CD4-positive, alpha-beta T cell treated with Interleukin-15 for 4 hours (primary cell): ENCODE results near the gene WIPF2.
A peak's percentile ranks its signal among the peaks of the same experiment; 100 is the strongest.

Source experiments
- DNase-seq: peaks from one replicate; pipeline ENCODE4 v3.0.0-alpha.2; 2020; ENCODE audit warnings: low spot score

Gene WIPF2

DNA sequence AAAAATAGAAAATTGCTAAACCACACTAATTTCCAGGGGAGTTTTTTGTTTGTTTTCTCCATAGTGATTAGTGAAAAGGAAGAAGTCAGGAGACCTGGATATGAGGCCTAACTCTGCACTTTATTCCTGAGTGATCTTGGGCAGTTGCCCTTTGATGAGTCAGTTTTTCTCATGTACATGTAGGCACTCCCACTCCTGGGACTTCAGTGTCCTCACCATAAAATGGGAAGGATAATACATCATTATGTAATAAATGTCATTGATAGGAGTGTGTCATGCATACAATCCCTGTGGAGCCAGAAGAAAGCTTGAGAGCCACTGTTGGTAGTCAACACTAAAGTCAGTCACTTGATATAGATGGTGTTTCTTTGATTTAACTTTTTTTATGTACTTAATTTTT is 32.5 kb downstream of the WIPF2 start:
- DNase-seq: no peak

DNA sequence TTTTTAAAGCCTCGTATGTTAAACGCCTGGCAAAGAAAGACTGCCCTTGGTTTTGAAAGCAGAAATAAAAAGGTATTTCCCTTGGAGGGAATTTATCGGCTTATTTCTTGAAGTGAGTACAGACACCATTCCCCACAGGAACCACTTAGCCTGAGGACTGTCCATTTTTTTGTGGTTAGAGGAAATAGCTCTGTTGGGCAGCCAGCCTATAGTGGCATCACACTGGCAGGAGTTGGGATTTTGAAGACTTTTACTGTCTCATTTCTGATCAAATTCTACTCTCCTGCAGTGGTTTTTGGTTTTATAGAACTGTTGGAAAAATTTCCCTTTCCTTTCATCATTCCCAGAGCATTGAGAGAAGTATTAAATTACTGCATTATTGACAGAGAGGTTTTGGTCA is 34.5 kb downstream of the WIPF2 start:
- DNase-seq: no peak

DNA sequence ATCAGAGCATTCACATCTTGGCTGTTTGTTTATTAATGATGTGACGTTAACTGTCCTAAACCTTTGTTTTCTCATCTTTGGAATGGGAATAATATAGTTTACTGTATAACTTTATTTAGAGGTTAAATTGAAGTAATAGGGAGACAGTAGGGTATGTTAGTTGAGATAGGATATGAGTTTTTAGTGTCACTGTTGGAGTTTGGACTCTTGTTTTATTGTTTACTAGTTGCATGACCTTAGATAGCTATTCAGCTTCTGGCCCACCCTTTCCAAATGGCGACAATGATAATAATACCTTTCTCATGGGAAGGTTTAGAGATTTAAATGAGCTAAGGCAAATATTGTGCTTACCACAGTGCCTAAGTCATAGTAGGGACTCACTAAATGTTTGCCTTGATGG is 40.4 kb downstream of the WIPF2 start:
- no peak for DNase-seq

DNA sequence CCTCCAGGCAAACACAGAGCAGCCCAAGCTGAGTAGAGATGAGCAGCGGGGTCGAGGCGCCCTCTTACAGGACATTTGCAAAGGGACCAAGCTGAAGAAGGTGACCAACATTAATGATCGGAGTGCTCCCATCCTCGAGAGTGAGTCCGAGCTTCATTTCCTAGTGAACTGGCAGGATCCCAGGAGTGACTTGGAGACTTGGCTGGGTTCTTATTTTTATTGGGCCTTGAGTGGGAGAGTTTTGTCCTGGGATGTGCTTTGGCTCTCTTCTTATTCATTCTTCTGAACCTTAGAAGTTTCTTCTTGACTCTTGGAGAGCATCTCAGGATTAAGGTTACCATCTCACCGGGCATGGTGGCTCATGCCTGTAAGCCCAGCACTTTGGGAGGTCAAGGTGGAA is 41.4 kb downstream of the WIPF2 start:
- no peak for DNase-seq

DNA sequence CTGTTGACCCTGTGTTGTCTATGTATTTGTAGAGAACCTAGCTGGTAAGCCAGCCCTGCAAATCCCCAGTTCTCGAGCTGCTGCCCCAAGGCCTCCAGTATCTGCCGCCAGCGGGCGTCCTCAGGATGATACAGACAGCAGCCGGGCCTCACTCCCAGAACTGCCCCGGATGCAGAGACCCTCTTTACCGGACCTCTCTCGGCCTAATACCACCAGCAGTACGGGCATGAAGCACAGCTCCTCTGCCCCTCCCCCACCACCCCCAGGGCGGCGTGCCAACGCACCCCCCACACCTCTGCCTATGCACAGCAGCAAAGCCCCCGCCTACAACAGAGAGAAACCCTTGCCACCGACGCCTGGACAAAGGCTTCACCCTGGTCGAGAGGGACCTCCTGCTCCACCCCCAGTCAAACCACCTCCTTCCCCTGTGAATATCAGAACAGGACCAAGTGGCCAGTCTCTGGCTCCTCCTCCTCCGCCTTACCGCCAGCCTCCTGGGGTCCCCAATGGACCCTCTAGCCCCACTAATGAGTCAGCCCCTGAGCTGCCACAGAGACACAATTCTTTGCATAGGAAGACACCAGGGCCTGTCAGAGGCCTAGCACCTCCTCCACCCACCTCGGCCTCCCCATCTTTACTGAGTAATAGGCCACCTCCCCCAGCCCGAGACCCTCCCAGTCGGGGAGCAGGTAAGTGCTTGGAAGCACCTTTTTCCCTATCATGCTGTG is 45.5 kb downstream of the WIPF2 start:
- no peak for DNase-seq

DNA sequence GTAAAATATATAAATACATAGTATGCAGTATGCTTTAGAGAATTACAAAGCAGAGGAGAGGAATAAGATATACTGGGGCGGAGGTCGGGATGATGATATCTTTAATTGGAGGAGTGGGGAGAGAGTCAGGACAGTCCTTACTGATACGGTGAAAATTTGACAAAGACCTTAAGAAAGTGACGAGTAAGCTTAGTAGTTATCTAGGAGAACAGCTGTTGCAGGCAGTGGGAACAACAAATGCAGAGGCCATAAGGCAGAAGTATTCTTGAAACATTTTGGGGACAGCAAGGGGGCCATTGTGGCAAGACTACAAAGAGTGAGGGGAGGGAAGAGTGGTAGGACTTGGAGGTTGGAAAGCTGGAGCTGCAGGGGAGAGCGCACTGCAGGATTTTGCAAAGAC is 46.2 kb downstream of the WIPF2 start:
- DNase-seq: no peak

DNA sequence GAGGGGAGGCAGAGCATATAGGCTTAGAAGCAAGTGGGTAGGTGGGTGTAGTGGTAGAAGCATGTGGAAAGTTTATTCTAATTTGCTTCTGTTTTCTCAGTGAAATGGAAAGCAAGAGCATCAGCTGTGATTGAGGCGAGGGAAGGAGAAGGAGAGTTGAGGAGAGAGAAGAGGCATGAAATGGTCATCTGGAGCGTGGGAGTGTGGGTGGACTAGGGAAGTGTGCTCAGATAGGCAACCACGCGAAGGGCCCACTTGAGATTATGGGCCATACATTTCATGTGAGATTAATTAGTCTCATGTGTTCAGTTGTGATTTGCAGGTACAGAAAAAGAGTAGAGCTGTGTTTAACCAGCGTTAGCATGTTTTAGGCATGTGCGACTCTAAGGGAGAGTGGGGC is 47.8 kb downstream of the WIPF2 start:
- no peak for DNase-seq

DNA sequence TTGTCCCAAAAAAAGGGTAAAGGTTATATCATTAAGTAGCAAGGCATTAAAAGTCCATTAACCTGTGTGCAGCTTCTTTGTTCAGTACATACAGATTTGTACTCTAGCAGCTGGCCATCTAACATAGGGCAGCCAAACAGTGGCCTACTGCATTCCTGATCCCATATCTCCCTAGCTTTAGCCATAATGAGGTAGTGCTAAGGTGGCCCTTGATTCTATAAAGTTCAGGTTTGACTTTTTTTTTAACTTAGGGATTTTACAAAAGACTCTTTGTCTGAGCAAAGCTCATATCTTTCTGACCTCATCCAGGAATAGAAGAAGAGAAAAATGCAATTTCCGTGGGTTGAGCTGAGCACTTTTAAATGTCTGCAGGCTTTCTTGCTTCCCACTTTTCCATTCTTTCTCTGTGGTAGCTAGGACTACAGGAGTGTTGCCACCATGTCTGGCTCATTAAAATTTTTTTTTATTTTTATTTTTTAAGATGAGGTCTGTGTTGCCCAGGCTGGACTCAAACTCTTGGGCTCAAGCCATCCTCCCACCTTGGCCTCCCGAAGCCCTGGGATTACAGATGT is 49.1 kb downstream of the WIPF2 start:
- no peak for DNase-seq

DNA sequence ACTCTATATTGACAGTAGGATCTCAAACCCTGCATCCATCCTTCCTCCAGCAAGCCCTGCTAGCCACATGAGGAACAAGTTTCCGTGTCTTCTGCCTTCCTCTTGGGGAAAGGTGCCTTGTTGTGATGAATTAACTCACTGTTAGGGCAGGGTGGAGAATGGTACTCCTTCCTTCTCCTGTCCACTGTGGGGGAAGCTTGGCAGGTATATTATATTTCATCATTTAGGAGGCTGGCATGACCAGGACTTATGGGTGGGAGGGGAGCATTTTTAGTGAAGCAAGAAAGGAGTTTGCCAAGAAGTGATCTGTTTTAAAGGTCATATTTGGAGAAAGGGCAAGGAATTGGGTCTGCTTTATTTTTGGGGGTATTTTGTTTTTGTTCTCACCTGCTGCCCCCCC is 59.3 kb downstream of the WIPF2 start:
- DNase-seq: no peak

DNA sequence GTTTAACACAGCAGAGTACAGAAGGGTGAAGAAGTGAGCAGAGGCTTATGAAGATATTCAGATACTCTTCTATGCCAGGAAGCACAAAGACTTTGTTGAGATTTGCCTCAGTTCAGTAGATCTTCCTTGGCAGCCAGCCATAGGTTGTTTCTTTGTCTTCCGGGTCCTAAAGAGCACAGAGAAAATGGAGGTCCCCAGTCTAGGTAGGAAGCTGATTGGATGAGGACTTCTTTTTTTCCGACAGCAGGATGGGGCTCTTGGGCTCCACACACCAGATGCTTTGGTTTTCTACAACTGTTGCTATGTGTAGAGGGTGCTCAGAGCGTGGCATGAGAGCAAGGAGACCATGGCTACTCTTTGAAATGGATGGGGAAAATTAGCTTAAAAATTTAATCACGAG is 60.3 kb downstream of the WIPF2 start:
- no peak for DNase-seq

DNA sequence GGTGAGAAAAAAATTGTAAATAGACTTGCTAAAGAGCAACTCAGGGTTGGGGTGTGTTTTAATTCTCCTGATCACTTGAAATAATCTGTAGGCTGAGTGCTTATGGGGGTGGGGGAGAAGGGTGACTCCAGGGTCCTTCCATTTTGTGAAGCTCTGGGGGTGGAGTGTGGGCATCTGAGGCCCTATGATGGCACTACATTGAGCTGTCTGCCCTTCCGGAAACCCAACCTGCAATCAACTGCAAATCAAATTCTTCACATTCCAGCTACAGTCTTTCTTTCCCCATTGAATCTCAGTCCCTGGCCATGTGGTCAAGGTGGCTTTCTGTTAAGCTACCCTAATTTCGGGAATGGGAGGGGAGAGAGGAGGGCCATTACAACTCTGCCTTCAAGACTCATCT is 62.6 kb downstream of the WIPF2 start:
- no peak for DNase-seq

DNA sequence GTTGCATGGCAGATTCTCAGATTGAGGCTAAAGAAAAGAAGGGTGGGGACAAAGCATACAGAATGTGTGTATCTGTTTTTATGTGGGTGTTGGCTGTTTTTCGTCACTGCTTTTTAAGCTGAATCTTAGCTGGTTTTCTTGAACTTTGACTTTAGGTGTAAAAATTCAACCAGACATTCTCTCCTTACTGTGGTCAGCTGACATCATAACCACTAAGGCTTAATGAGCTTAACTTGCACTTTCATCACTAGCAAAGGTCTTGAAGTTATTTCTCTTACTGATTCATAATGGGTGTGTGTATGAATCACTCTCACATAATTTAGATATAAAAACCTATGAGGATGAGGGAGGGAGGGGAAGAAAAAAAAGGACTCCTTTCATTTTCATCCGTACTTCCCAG is 64.6 kb downstream of the WIPF2 start:
- DNase-seq: peak; percentile 76

DNA sequence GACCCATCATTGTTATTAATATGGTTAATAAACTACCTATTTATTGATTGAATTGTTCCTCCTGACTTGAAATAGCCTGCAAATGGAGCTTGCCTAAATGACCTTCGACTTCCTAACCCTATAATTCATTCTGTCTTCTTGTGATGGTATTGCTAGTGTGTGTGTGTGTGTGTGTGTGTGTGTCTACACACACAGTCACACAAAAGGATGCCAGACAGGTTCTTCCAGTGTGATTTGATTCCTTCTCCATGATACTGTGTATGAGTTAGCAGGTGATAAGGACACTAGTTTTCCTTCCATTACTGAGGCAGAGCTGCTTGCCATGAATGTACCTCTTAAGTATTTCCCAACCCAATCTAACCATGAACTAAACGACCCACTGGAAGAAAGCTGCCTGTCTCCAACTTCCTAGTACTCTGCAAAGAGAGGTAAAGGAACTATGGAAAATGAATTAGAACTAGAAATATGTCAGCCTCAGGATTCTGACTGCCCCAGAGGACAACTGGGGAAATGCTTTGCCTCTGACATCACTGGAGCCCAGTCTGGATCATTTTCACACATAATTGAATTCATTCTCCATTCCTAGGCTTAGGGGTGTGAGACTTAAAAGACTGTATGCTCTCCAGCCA is 65.1 kb downstream of the WIPF2 start:
- no peak for DNase-seq

DNA sequence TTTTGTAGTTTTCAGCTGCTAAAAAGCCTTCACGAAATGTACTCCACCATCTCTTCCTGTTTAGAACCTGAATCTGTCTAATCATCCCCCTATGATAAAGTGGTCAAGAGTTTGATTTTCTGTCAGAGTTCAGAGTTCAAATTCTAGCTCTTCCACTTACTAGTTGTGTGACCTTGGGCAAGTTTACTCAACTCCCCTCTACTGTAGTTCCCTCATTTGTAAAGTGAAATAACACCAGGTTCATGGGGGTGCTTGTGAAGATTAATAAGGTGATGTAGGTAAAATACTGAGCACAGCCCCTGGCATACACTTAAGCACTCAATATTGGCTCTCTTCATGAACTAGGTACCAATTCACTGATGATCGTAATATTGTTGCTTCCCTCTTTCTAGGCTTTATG is 67.4 kb downstream of the WIPF2 start:
- no peak for DNase-seq

DNA sequence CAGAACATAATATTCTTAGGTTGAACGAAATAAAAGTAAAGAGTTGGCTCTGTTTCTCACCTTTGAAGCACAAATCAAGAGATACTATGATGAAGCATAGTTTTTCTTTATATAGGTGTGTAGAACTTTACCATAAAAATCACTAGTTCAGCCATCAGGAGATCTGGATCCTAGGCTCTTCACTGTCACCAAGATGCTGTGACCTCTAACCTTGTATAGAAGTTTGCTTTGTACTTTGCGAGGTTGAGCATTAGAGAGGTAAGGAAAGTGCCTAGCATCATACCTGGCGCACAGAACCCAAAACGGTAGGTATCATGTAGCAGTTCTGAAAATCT is 68.0 kb downstream of the WIPF2 start:
- DNase-seq: no peak

DNA sequence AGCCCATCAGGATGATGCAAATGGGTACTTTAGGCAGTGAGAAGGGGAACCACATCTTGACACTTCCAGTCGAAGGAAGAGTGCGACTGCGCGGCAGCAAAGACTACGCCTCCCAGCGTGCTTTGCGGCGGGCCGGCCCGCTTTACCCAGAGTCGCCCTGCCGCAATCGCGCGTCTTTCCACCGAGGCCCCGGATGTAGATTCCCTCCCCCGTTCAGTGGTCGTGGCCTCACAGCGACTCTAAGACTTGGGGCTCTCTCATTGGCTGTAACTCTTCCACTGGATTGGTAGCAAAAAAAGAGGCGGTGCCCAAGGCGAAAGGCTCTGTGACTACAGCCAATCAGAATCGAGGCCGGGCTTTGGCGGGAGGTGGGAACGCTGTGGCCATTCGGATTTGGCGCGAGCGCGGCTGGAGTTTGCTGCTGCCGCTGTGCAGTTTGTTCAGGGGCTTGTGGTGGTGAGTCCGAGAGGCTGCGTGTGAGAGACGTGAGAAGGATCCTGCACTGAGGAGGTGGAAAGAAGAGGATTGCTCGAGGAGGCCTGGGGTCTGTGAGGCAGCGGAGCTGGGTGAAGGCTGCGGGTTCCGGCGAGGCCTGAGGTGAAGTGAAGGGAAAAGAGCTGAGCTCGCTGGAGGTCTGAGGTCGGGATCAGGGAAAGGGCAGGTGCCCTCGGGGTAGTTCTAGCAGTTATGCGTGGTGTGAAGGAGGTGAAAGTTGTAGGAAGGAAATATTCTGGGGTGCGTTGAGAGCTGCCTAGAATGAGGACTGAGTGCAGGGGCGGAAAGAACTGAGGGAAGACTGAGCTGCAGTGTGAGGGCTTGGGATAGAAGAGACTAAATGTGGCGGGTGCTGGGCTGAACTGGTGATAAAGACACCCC is 68.6 kb downstream of the WIPF2 start, which contains the start of gene CDC6:
TSS of gene CDC6 (plus strand) at position 386 of the 876 bp plus-strand sequence. CDS start 1,542 bp downstream, outside the sequence.
- peak; percentile 99 for DNase-seq

DNA sequence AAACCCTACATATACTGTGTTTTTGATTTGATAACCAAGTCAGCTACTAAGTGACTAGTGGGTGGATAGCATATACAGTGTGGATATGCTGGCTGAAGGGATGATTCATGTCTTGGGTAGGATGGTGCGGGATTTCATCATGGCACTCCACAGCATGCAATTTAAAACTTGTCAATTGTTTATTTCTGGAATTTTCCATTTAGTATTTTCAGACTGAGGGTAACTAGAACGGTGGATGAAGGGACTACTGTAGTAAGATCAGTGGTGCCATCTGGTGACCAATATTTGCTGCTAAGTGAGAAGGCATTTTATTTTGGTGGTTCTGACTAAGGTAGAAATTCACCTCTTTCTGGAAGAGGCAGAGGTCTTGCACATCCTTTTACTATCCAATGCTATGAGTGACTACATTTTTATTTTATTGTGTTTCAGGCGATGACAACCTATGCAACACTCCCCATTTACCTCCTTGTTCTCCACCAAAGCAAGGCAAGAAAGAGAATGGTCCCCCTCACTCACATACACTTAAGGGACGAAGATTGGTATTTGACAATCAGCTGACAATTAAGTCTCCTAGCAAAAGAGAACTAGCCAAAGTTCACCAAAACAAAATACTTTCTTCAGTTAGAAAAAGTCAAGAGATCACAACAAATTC is 71.7 kb downstream of the WIPF2 start:
- DNase-seq: peak; percentile 52

DNA sequence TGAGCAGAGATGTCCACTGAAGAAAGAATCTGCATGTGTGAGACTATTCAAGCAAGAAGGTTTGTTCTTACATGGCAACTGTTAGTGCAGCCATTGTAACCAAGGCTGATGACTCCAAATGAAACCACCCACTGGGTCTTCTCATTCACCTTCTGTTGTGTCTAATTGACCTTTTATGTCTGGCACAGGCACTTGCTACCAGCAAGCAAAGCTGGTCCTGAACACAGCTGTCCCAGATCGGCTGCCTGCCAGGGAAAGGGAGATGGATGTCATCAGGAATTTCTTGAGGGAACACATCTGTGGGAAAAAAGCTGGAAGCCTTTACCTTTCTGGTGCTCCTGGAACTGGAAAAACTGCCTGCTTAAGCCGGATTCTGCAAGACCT is 72.2 kb downstream of the WIPF2 start:
- DNase-seq: no peak

DNA sequence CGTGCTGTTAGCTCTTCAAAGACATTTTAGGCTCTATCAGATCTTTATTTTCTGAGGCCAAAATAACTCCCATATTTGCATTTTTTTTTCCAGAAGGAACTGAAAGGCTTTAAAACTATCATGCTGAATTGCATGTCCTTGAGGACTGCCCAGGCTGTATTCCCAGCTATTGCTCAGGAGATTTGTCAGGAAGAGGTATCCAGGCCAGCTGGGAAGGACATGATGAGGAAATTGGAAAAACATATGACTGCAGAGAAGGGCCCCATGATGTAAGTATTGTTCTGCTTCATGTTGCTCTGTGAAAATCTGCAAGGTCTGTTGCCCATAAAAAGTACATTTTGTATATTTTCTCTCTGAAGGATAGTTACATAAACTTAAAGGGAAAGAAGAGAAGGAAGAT is 74.3 kb downstream of the WIPF2 start:
- DNase-seq: no peak

DNA sequence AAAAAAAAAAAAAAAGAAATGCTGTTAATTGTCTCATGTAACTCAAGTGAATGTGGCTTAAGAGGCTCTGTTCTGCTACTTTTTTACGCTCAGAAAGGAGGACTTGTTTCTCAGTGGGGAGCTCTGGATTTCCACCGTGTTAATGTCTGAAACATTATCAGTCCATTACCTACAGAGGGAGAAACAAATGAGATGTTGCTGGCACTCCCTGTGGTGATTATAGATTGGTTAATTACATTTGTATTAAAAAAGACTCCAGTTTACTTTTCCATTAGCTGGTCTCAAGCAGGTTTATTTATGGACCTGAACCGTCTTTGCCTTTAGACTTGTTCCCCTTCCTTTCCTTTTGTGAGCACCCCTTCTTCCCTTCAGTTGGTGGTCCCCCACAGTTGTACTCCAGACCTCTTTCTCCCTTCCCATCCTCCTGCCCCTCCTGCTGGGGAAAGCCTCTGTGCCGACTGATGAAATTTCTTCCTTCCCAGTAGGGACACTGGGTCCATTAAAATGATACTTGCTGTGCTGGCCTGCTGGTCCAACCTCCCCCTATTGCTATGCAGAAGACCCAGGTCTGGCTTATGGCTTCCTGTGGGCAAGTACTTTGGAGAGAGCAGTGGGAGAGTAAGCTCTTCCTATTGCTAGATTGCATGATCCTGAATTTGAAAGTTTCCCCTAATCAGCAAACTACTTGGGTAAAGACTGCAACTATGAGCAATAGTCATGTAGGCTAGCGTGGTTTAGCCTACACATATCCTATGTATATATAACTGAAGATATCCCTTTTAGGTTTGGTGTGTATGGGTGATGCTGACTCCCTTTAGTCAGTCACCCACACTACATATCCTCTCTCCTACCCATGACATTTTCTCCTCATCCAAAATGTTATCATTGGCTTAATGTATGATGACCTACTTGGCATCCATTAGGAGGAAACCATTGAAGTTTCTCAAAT is 76.7 kb downstream of the WIPF2 start:
- DNase-seq: no peak

DNA sequence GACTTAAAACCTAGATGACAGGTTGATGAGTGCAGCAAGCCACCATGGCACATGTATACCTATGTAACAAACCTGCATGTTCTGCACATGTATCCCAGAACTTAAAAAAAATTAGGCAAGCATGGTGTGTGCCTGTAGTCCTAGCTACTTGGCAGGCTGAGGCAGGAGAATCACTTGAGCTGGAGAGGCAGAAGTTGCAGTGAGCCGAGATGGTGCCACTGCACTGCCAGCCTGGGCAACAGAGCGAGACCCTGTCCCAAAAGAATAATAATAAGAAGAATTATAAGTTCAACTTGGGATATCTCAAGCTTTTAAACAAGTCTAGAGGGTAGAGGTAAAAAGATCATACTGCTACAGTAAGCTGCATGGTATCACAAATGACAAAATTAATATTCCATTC is 78.4 kb downstream of the WIPF2 start:
- DNase-seq: no peak
